Suprapubic skin (tissue), 4 donors: ENCODE results near the gene KRTAP19-2.

ENCODE experiments used
- CTCF ChIP-seq, 2 donors: fragments of 200-600 bp in 1 of 2; fragments of 450-650 bp in 1 of 2; sonication (generic) in 1 of 2; IDR thresholded peaks; one replicate each; pipeline ENCODE4 v1.5.1; 2016 to 2019; ENCODE audit warnings: antibody characterized with exemption in 2 of 2, mild to moderate bottlenecking in 1 of 2, moderate library complexity in 1 of 2
- EP300 ChIP-seq: sonication (generic); formaldehyde crosslinking; IDR thresholded peaks from one replicate; pipeline ENCODE4 v1.6.1; 2017; ENCODE audit warnings: antibody characterized with exemption
- POLR2A ChIP-seq, 2 donors: fragments of 450-650 bp; IDR thresholded peaks; one replicate each; pipeline ENCODE4 v1.6.1; 2017; ENCODE audit warnings: antibody characterized with exemption in 2 of 2, mild to moderate bottlenecking in 2 of 2, moderate library complexity in 2 of 2
- POLR2AphosphoS5 ChIP-seq, 3 donors: sonication (generic); formaldehyde crosslinking; IDR thresholded peaks; one replicate each; pipeline ENCODE4 v1.6.1; 2017; ENCODE audit warnings: antibody characterized with exemption in 3 of 3

- no peak for TF ChIP-seq POLR2A (IDR thresholded peaks at IDR 0.05)
- no peak for TF ChIP-seq CTCF (IDR thresholded peaks at IDR 0.05)
- TF ChIP-seq EP300, result no peak
- no peak for TF ChIP-seq POLR2AphosphoS5 (IDR thresholded peaks at IDR 0.05)
Measured at GRCh38 chr21:30448514-30448913, 38.7 kb downstream of the KRTAP19-2 start.
